Amygdala (tissue), 56 donors: ENCODE results near the gene OLFML2A.

Experiments
- DNase-seq, 56 donors: peaks; one replicate each; lab custom pipeline; 2025; lab: John Stamatoyannopoulos, UW

OLFML2A gene

GRCh38 chr9:124793015-124793541, 16.1 kb downstream of the OLFML2A start:
- no peak for DNase-seq

DNA sequence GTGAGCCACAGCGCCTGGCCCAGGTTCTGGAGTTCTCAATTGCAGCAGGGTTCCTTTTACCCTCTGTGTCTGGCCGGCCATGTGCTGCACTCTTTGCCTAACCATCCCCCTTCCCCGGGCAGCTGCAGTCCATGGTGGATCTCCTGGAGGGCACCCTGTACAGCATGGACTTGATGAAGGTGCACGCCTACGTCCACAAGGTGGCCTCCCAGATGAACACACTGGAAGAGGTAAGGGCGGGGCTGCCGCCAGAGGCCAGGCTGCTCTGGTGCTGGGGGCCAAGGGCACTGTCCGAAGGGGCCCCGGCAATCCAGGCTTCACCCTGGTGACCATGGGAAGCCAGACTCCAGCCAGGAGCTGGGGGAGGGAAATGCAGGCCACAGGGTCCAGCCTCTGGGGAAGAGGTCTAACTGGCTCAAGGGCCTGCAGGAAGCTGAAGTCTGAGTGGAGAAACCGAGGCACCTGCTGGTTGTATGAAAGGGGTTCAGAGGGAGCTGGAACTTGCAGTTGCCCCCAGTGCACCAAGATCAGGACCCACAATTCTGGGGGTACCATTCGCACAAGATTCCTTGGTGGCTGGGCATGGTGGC, 18.1 kb downstream of the OLFML2A start:
- DNase-seq: no peak

DNA sequence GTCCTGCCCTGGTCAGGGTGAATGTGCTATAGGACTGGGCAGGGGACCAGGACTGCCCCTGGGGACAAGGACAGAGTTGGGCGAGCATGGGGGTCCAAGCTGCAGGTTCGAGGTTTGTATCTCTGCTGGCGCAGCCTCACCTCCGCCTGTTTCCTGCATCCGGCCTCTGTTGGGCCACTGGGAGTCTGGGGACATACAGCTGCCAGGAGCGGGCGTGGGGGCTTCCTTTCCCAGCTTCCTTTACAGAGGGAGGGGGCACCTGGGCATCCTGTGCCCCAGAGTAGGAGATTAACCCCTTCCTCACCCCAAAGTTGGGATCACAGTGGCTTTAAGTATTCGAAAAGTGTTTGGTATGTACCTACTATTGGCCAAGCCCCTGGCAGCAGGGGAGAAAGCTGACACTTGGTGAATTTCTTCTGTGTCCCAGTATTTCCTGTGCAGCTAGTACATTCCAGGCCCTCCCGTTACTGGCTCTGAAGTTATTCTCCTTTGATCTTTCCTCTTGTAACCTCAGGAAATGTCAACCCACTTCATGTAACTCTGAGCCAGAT, 19.0 kb downstream of the OLFML2A start:
- DNase-seq: no peak

GRCh38 chr9:124797343-124798103, 20.6 kb downstream of the OLFML2A start:
- peak in 1 of 56 donors; percentile 20 for DNase-seq

GRCh38 chr9:124799274-124800006, 22.5 kb downstream of the OLFML2A start:
- no peak for DNase-seq

DNA sequence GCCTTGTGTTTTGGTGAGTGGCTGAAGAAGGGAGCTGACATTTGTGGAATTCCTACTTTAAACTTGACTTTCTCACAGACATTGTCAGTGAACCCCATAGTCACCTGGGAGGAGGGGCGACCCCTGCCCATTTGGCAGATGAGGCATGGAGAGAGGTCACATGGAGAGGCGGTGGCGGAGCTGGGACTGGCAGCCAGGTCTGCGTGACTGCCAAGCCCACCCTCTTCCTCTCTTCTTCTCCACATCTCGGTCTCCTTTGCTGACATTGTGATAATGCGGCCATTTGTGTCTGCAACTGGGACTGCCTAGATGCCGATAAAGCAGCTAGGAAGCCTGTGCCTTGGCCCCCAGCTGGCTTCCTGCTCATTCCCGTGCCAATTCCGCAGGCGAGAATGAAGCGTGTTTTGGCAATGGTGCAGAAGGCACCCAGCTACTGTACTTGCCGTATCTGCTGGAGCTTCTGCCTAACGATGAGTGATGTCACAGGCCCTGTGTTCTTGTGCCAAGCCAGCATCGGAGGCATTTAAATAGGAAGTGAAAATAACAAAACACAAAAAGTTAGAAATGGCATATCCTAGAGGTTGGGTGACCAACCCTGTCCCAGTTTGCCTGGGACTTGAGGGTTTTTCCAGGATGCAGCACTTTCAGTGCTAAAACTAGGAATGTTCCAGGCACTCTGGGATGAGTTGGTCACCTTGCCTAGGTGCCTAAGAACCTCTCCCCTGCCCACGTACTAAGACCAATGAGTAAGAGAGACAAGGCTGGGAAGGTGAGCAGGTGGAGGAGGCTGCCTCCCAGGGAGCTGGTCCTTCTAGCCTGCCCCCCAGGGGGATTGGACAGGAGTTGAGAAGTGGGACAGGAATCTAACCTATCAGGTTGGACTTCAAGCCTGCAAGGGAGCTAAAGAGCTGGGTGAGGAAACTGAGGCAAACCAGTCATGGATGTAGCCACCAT, 23.6 kb downstream of the OLFML2A start:
- DNase-seq: peak in 24 of 56 donors; percentile 2 to 77 (median 21)

GRCh38 chr9:124801356-124801755, 24.4 kb downstream of the OLFML2A start:
- DNase-seq: no peak

- DNase-seq: peak in 8 of 56 donors; percentile 10 to 41 (median 12)
These were observed 25.5 kb downstream of the OLFML2A start for GRCh38 chr9:124802426-124802825.

- no peak for DNase-seq
These were observed 27.0 kb downstream of the OLFML2A start for GRCh38 chr9:124803911-124804310.

GRCh38 chr9:124805186-124805585, 28.3 kb downstream of the OLFML2A start:
- no peak for DNase-seq

DNA sequence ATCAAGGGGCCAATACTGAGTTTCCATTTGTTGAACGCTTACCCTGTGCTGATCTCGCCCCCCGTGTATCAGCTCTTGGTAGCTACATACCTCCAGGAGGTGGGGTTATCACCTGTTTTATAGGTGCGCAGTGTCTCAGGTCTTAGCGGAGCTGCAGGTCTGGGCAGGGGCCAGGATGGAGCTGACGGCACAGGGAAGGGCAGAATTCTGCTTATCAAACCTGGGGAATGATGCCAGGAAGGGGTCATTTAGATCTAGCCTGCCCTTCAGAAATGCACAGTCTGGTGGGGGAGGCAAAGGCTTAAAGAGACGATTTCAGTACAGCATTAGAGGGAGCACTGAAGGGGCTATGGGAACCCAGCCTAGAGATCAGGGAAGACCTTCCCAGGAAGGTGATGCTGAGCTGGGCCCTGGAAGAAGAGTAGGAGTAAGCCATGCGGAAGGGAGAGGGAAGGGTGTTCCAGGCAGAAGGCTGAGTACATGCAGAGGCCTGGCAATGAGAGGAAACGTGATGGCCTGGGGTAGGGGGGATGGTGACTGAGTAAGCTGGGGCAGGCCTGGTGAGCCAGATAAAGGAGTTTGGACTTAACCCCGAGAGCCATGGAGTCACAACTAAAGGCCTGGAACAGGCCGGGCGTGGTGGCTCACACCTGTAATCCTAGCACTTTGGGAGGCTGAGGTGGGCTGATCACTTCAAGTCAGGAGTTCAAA, 31.5 kb downstream of the OLFML2A start:
- DNase-seq: no peak

- no peak for DNase-seq
These were observed 32.3 kb downstream of the OLFML2A start for GRCh38 chr9:124809211-124809610.

- no peak for DNase-seq
These were observed 33.0 kb downstream of the OLFML2A start for GRCh38 chr9:124809741-124810500.

- no peak for DNase-seq
These were observed 33.9 kb downstream of the OLFML2A start for GRCh38 chr9:124810663-124811355.

GRCh38 chr9:124812441-124812876, 35.5 kb downstream of the OLFML2A start:
- DNase-seq: no peak

GRCh38 chr9:124813041-124813440, 36.1 kb downstream of the OLFML2A start:
- DNase-seq: no peak

- DNase-seq: no peak
These were observed 36.7 kb downstream of the OLFML2A start for GRCh38 chr9:124813501-124814163.
